Keratinocyte (primary cell): ENCODE data around the gene MEAF6. TPM values are rescaled to one million over a fixed set of nuclear protein-coding genes. Genes with fewer than 3 reads are reported as not detected.

Experiments used
- DNase-seq: peaks from one replicate; pipeline ENCODE4 v3.0.0-alpha.2; 2011; ENCODE audit warnings: low read depth, missing footprints, low spot score
- FAIRE-seq: peaks from 2 replicates; lab custom pipeline; 2011; peaks lifted over from hg19 to GRCh38; lab: Jason Lieb, UNC
- H2AFZ ChIP-seq: 2 replicates; pipeline ENCODE4 v1.6.0; 2012; ENCODE audit warnings: low read length, control low read depth, inconsistent platforms; ENCODE audit not compliant: control insufficient read depth
- H3K27ac ChIP-seq: 2 replicates; pipeline ENCODE4 v1.5.1; 2011; ENCODE audit warnings: low read length; ENCODE audit not compliant: control insufficient read depth, insufficient read depth
- H3K27me3 ChIP-seq: 3 replicates; pipeline ENCODE4 v1.6.0; 2011; ENCODE audit warnings: low read length; ENCODE audit not compliant: control insufficient read depth, insufficient read depth; ENCODE audit errors: extremely low read depth
- H3K36me3 ChIP-seq, 2 experiments: 2 replicates in 1 of 2; 3 replicates in 1 of 2; pipeline ENCODE4 v1.5.1; 2011; ENCODE audit warnings: low read length in 2 of 2, mild to moderate bottlenecking in 1 of 2; ENCODE audit not compliant: control insufficient read depth in 2 of 2, insufficient read depth in 2 of 2; ENCODE audit errors: extremely low read depth in 1 of 2
- H3K4me1 ChIP-seq: 3 replicates; pipeline ENCODE4 v1.5.1; 2011; ENCODE audit warnings: low read length; ENCODE audit not compliant: control insufficient read depth, insufficient read depth; ENCODE audit errors: extremely low read depth
- H3K4me2 ChIP-seq: 3 replicates; pipeline ENCODE4 v1.6.0; 2011; ENCODE audit warnings: low read depth, low read length; ENCODE audit not compliant: control insufficient read depth, insufficient read depth; ENCODE audit errors: extremely low read depth
- H3K4me3 ChIP-seq, 3 experiments: fragments of 200-600 bp in 1 of 3; sonication (generic) in 1 of 3; 2 replicates in 2 of 3; 3 replicates in 1 of 3; pipeline ENCODE4 v1.5.1; 2011 to 2016; ENCODE audit warnings: low read length in 3 of 3, mild to moderate bottlenecking in 3 of 3, control low read depth in 2 of 3, inconsistent platforms in 1 of 3, low read depth in 1 of 3, mixed read lengths in 1 of 3, mixed run types in 1 of 3, moderate library complexity in 1 of 3; ENCODE audit not compliant: control insufficient read depth in 2 of 3, insufficient read depth in 2 of 3; ENCODE audit errors: extremely low read depth in 1 of 3
- H3K79me2 ChIP-seq: 2 replicates; pipeline ENCODE4 v1.6.0; 2012; ENCODE audit warnings: low read length; ENCODE audit not compliant: control insufficient read depth, insufficient read depth
- H3K9ac ChIP-seq: 3 replicates; pipeline ENCODE4 v1.6.0; 2011; ENCODE audit warnings: low read length; ENCODE audit not compliant: control insufficient read depth, insufficient read depth; ENCODE audit errors: extremely low read depth
- H3K9me1 ChIP-seq: 3 replicates; pipeline ENCODE4 v1.6.0; 2011; ENCODE audit warnings: low read length; ENCODE audit not compliant: control insufficient read depth, insufficient read depth; ENCODE audit errors: extremely low read depth
- H3K9me3 ChIP-seq: 2 replicates; pipeline ENCODE4 v1.5.1; 2012; ENCODE audit warnings: low read depth, low read length; ENCODE audit not compliant: control insufficient read depth
- H4K20me1 ChIP-seq: 3 replicates; pipeline ENCODE4 v1.6.0; 2011; ENCODE audit warnings: low read length; ENCODE audit not compliant: control insufficient read depth, insufficient read depth; ENCODE audit errors: extremely low read depth
- EZH2 ChIP-seq: IDR thresholded peaks from one replicate; pipeline ENCODE4 v1.6.1; 2012; ENCODE audit warnings: inconsistent platforms, mild to moderate bottlenecking, low read length, moderate library complexity
- dilution Hi-C: fragments of 300-500 bp; cut with MboI; formaldehyde crosslinking; loops from one replicate; pipeline ENCODE4 v1.7.0; 2020; ENCODE audit warnings: low sequenced_read_pairs; ENCODE audit not compliant: extremely low pct_ligation_motif_present
- polyA plus RNA-seq, 5 experiments: library from polyadenylated mRNA; depleted of rRNA in 3 of 5; stranded (reverse) in 3 of 5; stranded (forward) in 1 of 5; unstranded in 1 of 5; fragments of >200 nt; gene quantifications; 1 replicate in 1 of 5; 2 replicates in 3 of 5; 3 replicates in 1 of 5; pipeline versions ENCODE4 v1.2.1 to v1.2.3, GENCODE V29; 2011 to 2012; ENCODE audit warnings: missing spikeins in 2 of 5, low read depth in 1 of 5, low replicate concordance in 1 of 5
- TF ChIP-seq, protein P1 (sequence below), 3 experiments: IDR thresholded peaks in 1 of 3; conservative IDR thresholded peaks in 1 of 3; optimal IDR thresholded peaks in 1 of 3; 2 replicates in 2 of 3; 3 replicates in 1 of 3; pipeline versions ENCODE3 to v1.5.1; 2011; ENCODE audit warnings: low read length in 3 of 3, mild to moderate bottlenecking in 3 of 3, moderate library complexity in 2 of 3, control low read depth in 1 of 3, inconsistent platforms in 1 of 3; ENCODE audit not compliant: insufficient read depth in 2 of 3; ENCODE audit errors: extremely low read depth in 1 of 3

MEAF6 gene
- polyA plus RNA-seq, 1 donor (not counting 4 experiments of a cell fraction or from before 2014, with no cell fraction given): 51.9 TPM

DNA sequence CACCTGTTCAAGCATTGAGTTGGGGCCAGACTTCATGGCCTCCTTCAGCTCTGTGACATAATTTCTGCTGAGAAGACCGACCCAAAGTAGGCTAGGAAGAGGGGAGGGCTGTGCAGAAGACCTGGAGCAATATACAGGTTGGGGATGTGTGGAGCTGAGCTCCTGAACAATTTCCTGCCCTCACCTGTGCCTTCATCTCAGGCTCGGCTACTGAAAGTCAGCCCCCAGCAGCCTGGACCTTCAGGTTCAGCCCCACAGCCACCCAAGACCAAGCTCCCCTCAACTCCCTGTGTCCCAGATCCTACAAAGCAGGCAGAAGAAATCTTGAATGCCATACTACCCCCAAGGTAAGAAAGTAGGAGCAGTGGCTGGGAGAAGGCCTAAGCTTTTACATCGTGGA is 42.8 kb upstream of the MEAF6 start:
- H3K4me3 ChIP-seq: no peak overlapping the region
- H3K27me3 ChIP-seq: no peaks in the 10 kb centered on the region
- FAIRE-seq (no peak), DNase-seq (no peak)
- H3K9me1 ChIP-seq: peaks cover 3% of the 10 kb centered on the region
- peaks cover 17% of the 10 kb centered on the region for H3K79me2 ChIP-seq
- TF ChIP-seq, protein P1, sequence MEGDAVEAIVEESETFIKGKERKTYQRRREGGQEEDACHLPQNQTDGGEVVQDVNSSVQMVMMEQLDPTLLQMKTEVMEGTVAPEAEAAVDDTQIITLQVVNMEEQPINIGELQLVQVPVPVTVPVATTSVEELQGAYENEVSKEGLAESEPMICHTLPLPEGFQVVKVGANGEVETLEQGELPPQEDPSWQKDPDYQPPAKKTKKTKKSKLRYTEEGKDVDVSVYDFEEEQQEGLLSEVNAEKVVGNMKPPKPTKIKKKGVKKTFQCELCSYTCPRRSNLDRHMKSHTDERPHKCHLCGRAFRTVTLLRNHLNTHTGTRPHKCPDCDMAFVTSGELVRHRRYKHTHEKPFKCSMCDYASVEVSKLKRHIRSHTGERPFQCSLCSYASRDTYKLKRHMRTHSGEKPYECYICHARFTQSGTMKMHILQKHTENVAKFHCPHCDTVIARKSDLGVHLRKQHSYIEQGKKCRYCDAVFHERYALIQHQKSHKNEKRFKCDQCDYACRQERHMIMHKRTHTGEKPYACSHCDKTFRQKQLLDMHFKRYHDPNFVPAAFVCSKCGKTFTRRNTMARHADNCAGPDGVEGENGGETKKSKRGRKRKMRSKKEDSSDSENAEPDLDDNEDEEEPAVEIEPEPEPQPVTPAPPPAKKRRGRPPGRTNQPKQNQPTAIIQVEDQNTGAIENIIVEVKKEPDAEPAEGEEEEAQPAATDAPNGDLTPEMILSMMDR (optimal IDR thresholded peaks at IDR 0.05 in 1 of 3, IDR thresholded peaks at IDR 0.05 in 1 of 3, conservative IDR thresholded peaks at IDR 0.05 in 1 of 3; ENCODE audit: extremely low read depth in 1 of 3, insufficient read depth in 2 of 3, low read length in 3 of 3): no peak
- TF ChIP-seq EZH2: no peak
- no peak overlapping the region for H3K4me2 ChIP-seq
- no peak overlapping the region for H3K27ac ChIP-seq
- dilution Hi-C loops: no loop called here
- H3K4me1 ChIP-seq: peaks cover 11% of the 10 kb centered on the region
- no peak overlapping the region for H3K9ac ChIP-seq
- peaks cover 0 to 4% of the 10 kb centered on the region in 2 experiments for H3K36me3 ChIP-seq
- no peaks in the 10 kb centered on the region for H3K9me3 ChIP-seq
- no peaks in the 10 kb centered on the region for H4K20me1 ChIP-seq
- H2AFZ ChIP-seq: no peak overlapping the region

DNA sequence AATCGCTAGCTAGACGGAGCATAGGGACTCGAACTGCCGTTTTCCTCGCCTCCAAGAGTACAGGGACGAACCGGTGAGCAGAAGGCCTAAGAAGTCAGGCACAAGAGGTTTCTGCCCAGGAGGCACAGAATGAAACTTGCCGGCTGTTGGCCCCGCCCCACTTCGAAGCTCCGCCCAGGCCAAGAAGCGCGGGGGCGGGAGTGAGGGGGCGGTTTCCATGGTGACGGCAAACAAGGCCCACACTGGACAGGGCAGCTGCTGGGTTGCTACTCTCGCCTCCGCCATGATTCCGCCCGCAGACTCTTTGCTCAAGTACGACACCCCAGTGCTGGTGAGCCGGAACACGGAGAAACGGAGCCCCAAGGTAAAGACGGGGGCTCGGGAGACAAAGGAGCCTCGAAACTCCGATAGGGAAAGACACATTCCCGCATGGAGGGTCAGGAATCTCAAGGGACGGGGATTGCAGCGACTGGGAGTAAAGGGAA is 42.2 kb upstream of the MEAF6 start, which contains the start of gene DNALI1:
Gene DNALI1 (plus strand): TSS at position 229 of the 485 bp plus-strand sequence. CDS start 55 bp downstream, at position 284.
- Histone ChIP-seq H3K9me3 (no peaks in the 10 kb centered on the region), H3K27ac (no peak within 1 kb of the TSS), H3K36me3 (peaks cover 0 to 10% of the 10 kb centered on the region in 2 experiments), H3K27me3 (no peaks in the 10 kb centered on the region), H3K79me2 (peaks cover 23% of the 10 kb centered on the region), H3K4me2 (peak within 1 kb of the TSS; percentile 56), H3K9ac (no peak within 1 kb of the TSS), H3K4me1 (peaks cover 11% of the 10 kb centered on the region), H3K9me1 (peaks cover 3% of the 10 kb centered on the region), H2AFZ (peak within 1 kb of the TSS; percentile 85), H3K4me3 (no peak within 1 kb of the TSS), H4K20me1 (no peaks in the 10 kb centered on the region)
- dilution Hi-C loops: no loop called here
- FAIRE-seq: no peak
- TF ChIP-seq, protein P1 (optimal IDR thresholded peaks at IDR 0.05 in 1 of 3, IDR thresholded peaks at IDR 0.05 in 1 of 3, conservative IDR thresholded peaks at IDR 0.05 in 1 of 3; ENCODE audit: extremely low read depth in 1 of 3, insufficient read depth in 2 of 3, low read length in 3 of 3): no peak
- no peak for TF ChIP-seq EZH2
- no peak for DNase-seq
